B cell (primary cell): ENCODE data around the gene C11orf54. TPM values are rescaled to one million over a fixed set of nuclear protein-coding genes. Genes with fewer than 3 reads are reported as not detected.
A peak's percentile ranks its signal among the peaks of the same experiment; 100 is the strongest.

ENCODE experiments used
- ATAC-seq: fragments of 200-7000 bp; cut with Tn5 transposase; one replicate; pipeline ENCODE4 v1.10.0; 2021; ENCODE audit warnings: low read depth, mild to moderate bottlenecking, moderate number of reproducible peaks, moderate library complexity
- CTCF ChIA-PET: fragments of 350-600 bp; sonication (Branson Sonifier 250); formaldehyde crosslinking; loops from one replicate; lab custom pipeline; 2021; ENCODE audit warnings: antibody characterized with exemption, inconsistent platforms; lab: Charles Lee
- POLR2A ChIA-PET: fragments of 350-600 bp; sonication (Branson Sonifier 250); formaldehyde crosslinking; loops from one replicate; lab custom pipeline; 2021; ENCODE audit warnings: antibody characterized with exemption; lab: Charles Lee
- DNase-seq: peaks from one replicate; pipeline ENCODE4 v3.0.0; 2013
- H2AFZ ChIP-seq: 2 replicates; pipeline ENCODE4 v1.6.1; 2012; ENCODE audit warnings: mild to moderate bottlenecking, low read depth, low read length; ENCODE audit not compliant: insufficient read depth, poor library complexity, severe bottlenecking
- H3K27ac ChIP-seq, 2 donors: 1 replicate in 1 of 2; 2 replicates in 1 of 2; pipeline ENCODE4 v1.5.1; 2012 to 2013; ENCODE audit warnings: low read length in 2 of 2, mild to moderate bottlenecking in 2 of 2, moderate library complexity in 1 of 2
- H3K27me3 ChIP-seq, 4 experiments: fragments of 200-600 bp in 1 of 4; sonication (generic) in 1 of 4; replicated peaks in 1 of 4; 1 replicate in 2 of 4; 2 replicates in 2 of 4; pipeline versions ENCODE4 v1.6.1 to v1.7.0; 2013 to 2016; ENCODE audit warnings: low read length in 3 of 4, mild to moderate bottlenecking in 2 of 4, mixed read lengths in 1 of 4, moderate library complexity in 1 of 4; ENCODE audit not compliant: insufficient read depth in 4 of 4, control insufficient read depth in 3 of 4; ENCODE audit errors: control extremely low read depth in 1 of 4
- H3K36me3 ChIP-seq, 2 experiments: replicated peaks in 1 of 2; 1 replicate in 1 of 2; 2 replicates in 1 of 2; pipeline versions ENCODE4 v1.6.1 to v1.7.1; 2013; ENCODE audit warnings: low read length in 1 of 2; ENCODE audit not compliant: insufficient read depth in 2 of 2, control insufficient read depth in 1 of 2; ENCODE audit errors: control extremely low read depth in 1 of 2, extremely low read depth in 1 of 2
- H3K4me1 ChIP-seq, 2 donors: fragments of 200-600 bp in 1 of 2; sonication (generic) in 1 of 2; 1 replicate in 1 of 2; 2 replicates in 1 of 2; pipeline versions ENCODE4 v1.5.1 to v1.6.1; 2013 to 2017; ENCODE audit warnings: low read length in 2 of 2; ENCODE audit not compliant: control insufficient read depth in 2 of 2, insufficient read depth in 2 of 2
- H3K4me2 ChIP-seq: replicated peaks from 2 replicates; pipeline ENCODE3; 2012; ENCODE audit warnings: mild to moderate bottlenecking, low read depth, low read length; ENCODE audit not compliant: poor library complexity, severe bottlenecking
- H3K4me3 ChIP-seq, 5 experiments: fragments of 200-600 bp in 1 of 5; sonication (generic) in 1 of 5; 1 replicate in 3 of 5; 2 replicates in 2 of 5; pipeline versions ENCODE4 v1.5.1 to v1.7.0; 2011 to 2016; ENCODE audit warnings: low read length in 4 of 5, mild to moderate bottlenecking in 4 of 5, low read depth in 2 of 5, control low read depth in 1 of 5, moderate library complexity in 1 of 5; ENCODE audit not compliant: insufficient read depth in 1 of 5; ENCODE audit errors: control extremely low read depth in 1 of 5, extremely low read depth in 1 of 5
- H3K79me2 ChIP-seq: fragments of 200-600 bp; sonication (generic); one replicate; pipeline ENCODE4 v1.6.0; 2016; ENCODE audit warnings: low read length; ENCODE audit not compliant: control insufficient read depth, insufficient read depth
- H3K9ac ChIP-seq: fragments of 200-600 bp; sonication (generic); 2 replicates; pipeline ENCODE4 v1.6.1; 2017; ENCODE audit warnings: mild to moderate bottlenecking, low read length, moderate library complexity
- H3K9me3 ChIP-seq, 3 donors: one replicate each; pipeline versions ENCODE4 v1.6.1 to v1.7.1; 2013; ENCODE audit warnings: low read length in 2 of 3; ENCODE audit not compliant: control insufficient read depth in 2 of 3, insufficient read depth in 1 of 3; ENCODE audit errors: control extremely low read depth in 1 of 3
- H4K20me1 ChIP-seq: 2 replicates; pipeline ENCODE4 v1.6.0; 2012; ENCODE audit warnings: mild to moderate bottlenecking, low read length; ENCODE audit not compliant: insufficient read depth, control insufficient read depth, poor library complexity, severe bottlenecking
- H3K27ac Mint-ChIP-seq: one replicate; pipeline ENCODE4 v1.8.0; 2021; ENCODE audit warnings: mixed read lengths
- H3K27me3 Mint-ChIP-seq: one replicate; pipeline ENCODE4 v1.8.0; 2021; ENCODE audit warnings: mixed read lengths
- H3K4me1 Mint-ChIP-seq: one replicate; pipeline ENCODE4 v1.8.0; 2021; ENCODE audit warnings: mixed read lengths
- H3K4me3 Mint-ChIP-seq: one replicate; pipeline ENCODE4 v1.8.0; 2021; ENCODE audit warnings: mixed read lengths
- H3K9me3 Mint-ChIP-seq: one replicate; pipeline ENCODE4 v1.8.0; 2022; ENCODE audit warnings: mixed read lengths; ENCODE audit not compliant: insufficient read depth
- CTCF ChIP-seq: fragments of 200-600 bp; IDR thresholded peaks from one replicate; pipeline ENCODE4 v1.8.0; 2022; ENCODE audit warnings: antibody characterized with exemption, mild to moderate bottlenecking
- EZH2 ChIP-seq: IDR thresholded peaks from 2 replicates; pipeline ENCODE4 v1.6.1; 2012; ENCODE audit warnings: borderline replicate concordance, low read depth, mild to moderate bottlenecking, moderate library complexity, low read length; ENCODE audit not compliant: insufficient read depth, poor library complexity, severe bottlenecking
- WGBS: methylation state at CpG from one replicate; pipeline ENCODE4 v1.1.5; 2013; ENCODE audit warnings: missing lambda C conversion rate; ENCODE audit not compliant: insufficient coverage; 5-methylcytosine and 5-hydroxymethylcytosine counted together
- intact Hi-C: fragments of 100-400 bp; cut with micrococcal nuclease; formaldehyde crosslinking; loops from one replicate; pipeline ENCODE4 v1.10.0; 2022
- polyA plus RNA-seq: library from polyadenylated mRNA; depleted of rRNA; stranded (reverse); fragments of >200 nt; gene quantifications from 2 replicates; pipeline ENCODE4 v1.2.3, GENCODE V29; 2012
- total RNA-seq, 2 donors: library from RNA; stranded (reverse); fragments of 120-200 nt in 1 of 2; gene quantifications; 1 replicate in 1 of 2; 2 replicates in 1 of 2; pipeline versions ENCODE4 v1.2.3 to v1.2.4, GENCODE V29; 2013 to 2022

Gene C11orf54
- total and polyA plus RNA-seq, 2 donors (not counting 1 experiment from before 2014, with no cell fraction given), result 9.2 to 38.9 TPM

GRCh38 chr11:93784145-93784934, 42.9 kb downstream of the C11orf54 start, which contains the start of gene MED17:
MED17 (plus strand) TSS chr11:93784282; CDS start chr11:93784514, 232 bp downstream.
- peak within 1 kb of the TSS; percentile 92 for H3K27ac Mint-ChIP-seq
- CTCF ChIA-PET, result interaction anchor here (0.5 to 2.7 kb wide), 4 partner anchors 44 to 132 kb away, joined by 3 to 43 read pairs (median 4); partner anchors contain the start of genes C11orf54, CEP295 and TAF1D
- H3K4me3 Mint-ChIP-seq, result peak within 1 kb of the TSS; percentile 97
- no peaks in the 10 kb centered on the region for H3K27me3 ChIP-seq
- peak; percentile 89 for DNase-seq
- peak within 1 kb of the TSS; percentile 85 for H3K4me2 ChIP-seq
- H3K79me2 ChIP-seq, result peaks cover 57% of the 10 kb centered on the region
- peaks cover 26 to 29% of the 10 kb centered on the region in 2 donors for H3K4me1 ChIP-seq
- peak within 1 kb of the TSS; percentile 82 to 91 for H3K27ac ChIP-seq
- peaks cover 50% of the 10 kb centered on the region for H4K20me1 ChIP-seq
- H3K36me3 ChIP-seq, result peaks cover 0 to 18% of the 10 kb centered on the region in 2 experiments
- TF ChIP-seq CTCF, result peak; percentile 57
- TF ChIP-seq EZH2, result no peak
- WGBS, result under 1% methylated on average over 72 of the region's 72 CpGs
- H3K9ac ChIP-seq, result peak within 1 kb of the TSS; percentile 81
- H3K9me3 ChIP-seq, result no peaks in the 10 kb centered on the region
- POLR2A ChIA-PET, result interaction anchor here (0.5 to 1.5 kb wide), 5 partner anchors 43 to 345 kb away, joined by 3 to 38 read pairs (median 5); partner anchors contain the start of genes C11orf54, CEP295, PANX1 and TAF1D
- ATAC-seq, result peak; percentile 94
- H3K4me3 ChIP-seq, result peak within 1 kb of the TSS; percentile 71 to 99 (median 85)
- intact Hi-C loops, result loop anchor here (1.0 to 10.0 kb wide), 6 partner anchors 43 to 709 kb away; partner anchors contain the start of genes ANKRD49, C11orf54, CEP295 and MRE11
- no peaks in the 10 kb centered on the region for H3K27me3 Mint-ChIP-seq
- peak within 1 kb of the TSS; percentile 87 for H2AFZ ChIP-seq
- no peaks in the 10 kb centered on the region for H3K9me3 Mint-ChIP-seq
- peaks cover 40% of the 10 kb centered on the region for H3K4me1 Mint-ChIP-seq
